Colonic mucosa (tissue), 4 donors: ENCODE data around the gene POU2F2. TPM values are rescaled to one million over a fixed set of nuclear protein-coding genes. Genes with fewer than 3 reads are reported as not detected.
"Not testable (repeated sequence)": the region's sequence is repeated elsewhere in the genome, so short reads cannot be mapped to it uniquely, and the experiment has no call there.

ENCODE experiments used
- DNase-seq: peaks from one replicate; pipeline ENCODE4 v3.0.0-alpha.2; 2020
- H3K27ac ChIP-seq: fragments of 200-600 bp; one replicate; pipeline ENCODE4 v1.8.0; 2021
- H3K27me3 ChIP-seq: fragments of 200-600 bp; one replicate; pipeline ENCODE4 v1.8.0; 2021
- H3K36me3 ChIP-seq: fragments of 200-600 bp; one replicate; pipeline ENCODE4 v1.8.0; 2021
- H3K4me1 ChIP-seq: fragments of 200-600 bp; one replicate; pipeline ENCODE4 v1.8.0; 2021; ENCODE audit warnings: mild to moderate bottlenecking
- H3K4me3 ChIP-seq: fragments of 200-600 bp; one replicate; pipeline ENCODE4 v1.8.0; 2021
- H3K9ac ChIP-seq, 2 donors: one replicate each; pipeline ENCODE4 v1.7.0; 2013; ENCODE audit warnings: control low read depth in 2 of 2, low read depth in 2 of 2, low read length in 2 of 2
- H3K9me3 ChIP-seq: fragments of 200-600 bp; one replicate; pipeline ENCODE4 v1.8.0; 2021
- CTCF ChIP-seq: fragments of 200-600 bp; IDR thresholded peaks from one replicate; pipeline ENCODE4 v1.8.0; 2022; ENCODE audit warnings: antibody characterized with exemption, mild to moderate bottlenecking
- intact Hi-C: fragments of 100-400 bp; cut with DNase I; formaldehyde crosslinking; loops from one replicate; pipeline ENCODE4 v1.14.1; 2022
- microRNA-seq: library from miRNA; unstranded; fragments of <30 nt; microRNA quantifications from one replicate; pipeline ENCODE4, GENCODE V29; 2019
- total RNA-seq, 2 donors: library from RNA; stranded (reverse); fragmentation: NEBNext Ultra II Directional in 1 of 2; extraction: Animal tissue kit (Norgen Biotek cat#: 25700) in 1 of 2; gene quantifications; one replicate each; pipeline ENCODE4 v1.2.1, GENCODE V29; 2021
- donor health status: healthy.
- donor health status: DM: no; HTN: no; CAD: no.
- donor health status: DM: no; HTN: no; CAD: no.

The POU2F2 gene
- total RNA-seq, 2 donors from 2014 or later, result 2.1 to 4.0 TPM

GRCh38 chr19:42042455-42043170 is 89.6 kb downstream of the POU2F2 start:
- no peaks in the 10 kb centered on the region for H3K4me1 ChIP-seq
- H3K27ac ChIP-seq, result no peak overlapping the region
- no peaks in the 10 kb centered on the region for H3K27me3 ChIP-seq
- no peak for TF ChIP-seq CTCF
- intact Hi-C loops, result no loop called here
- H3K36me3 ChIP-seq, result no peaks in the 10 kb centered on the region
- no peaks in the 10 kb centered on the region for H3K9me3 ChIP-seq
- no peak overlapping the region for H3K9ac ChIP-seq
- DNase-seq, result no peak
- H3K4me3 ChIP-seq, result no peak overlapping the region

- H3K4me3 ChIP-seq, H3K9ac ChIP-seq, intact Hi-C loops, H3K27me3 ChIP-seq, H3K4me1 ChIP-seq, H3K9me3 ChIP-seq, DNase-seq, H3K36me3 ChIP-seq, H3K27ac ChIP-seq: not testable (repeated sequence)
Measured at GRCh38 chr19:42040491-42040890, 91.8 kb downstream of the POU2F2 start.

- H3K9me3 ChIP-seq, result no peaks in the 10 kb centered on the region
- no peak for TF ChIP-seq CTCF
- H3K4me3 ChIP-seq, result no peak overlapping the region
- no peak overlapping the region for H3K27ac ChIP-seq
- no peak overlapping the region for H3K9ac ChIP-seq
- no peaks in the 10 kb centered on the region for H3K4me1 ChIP-seq
- no peak for DNase-seq
- intact Hi-C loops, result no loop called here
- no peaks in the 10 kb centered on the region for H3K36me3 ChIP-seq
- no peaks in the 10 kb centered on the region for H3K27me3 ChIP-seq
Measured at GRCh38 chr19:42040031-42040430, 92.2 kb downstream of the POU2F2 start.

GRCh38 chr19:42038666-42039065 is 93.6 kb downstream of the POU2F2 start:
- H3K4me1 ChIP-seq, result no peaks in the 10 kb centered on the region
- H3K27ac ChIP-seq, result no peak overlapping the region
- H3K36me3 ChIP-seq, result no peaks in the 10 kb centered on the region
- no peak overlapping the region for H3K9ac ChIP-seq
- no peaks in the 10 kb centered on the region for H3K27me3 ChIP-seq
- H3K4me3 ChIP-seq, result no peak overlapping the region
- no peaks in the 10 kb centered on the region for H3K9me3 ChIP-seq
- intact Hi-C loops, result no loop called here
- no peak for DNase-seq
- TF ChIP-seq CTCF, result no peak

- H3K4me3 ChIP-seq, result no peak overlapping the region
- no peak overlapping the region for H3K27ac ChIP-seq
- H3K27me3 ChIP-seq, result no peaks in the 10 kb centered on the region
- H3K9me3 ChIP-seq, result no peaks in the 10 kb centered on the region
- no peak overlapping the region for H3K9ac ChIP-seq
- no peaks in the 10 kb centered on the region for H3K36me3 ChIP-seq
- intact Hi-C loops, result no loop called here
- no peak for DNase-seq
- H3K4me1 ChIP-seq, result no peaks in the 10 kb centered on the region
- no peak for TF ChIP-seq CTCF
Measured at GRCh38 chr19:42037649-42038048, 94.6 kb downstream of the POU2F2 start.

Small RNAs within 50 kb of the gene (microRNA-seq; reads per million reads assigned to microRNA genes)
- gene MIR4323, result not detected

Other genes starting within 250 kb of the POU2F2 start
- 10 to 100 TPM; 64.1 to 98.7 TPM for gene ARHGEF1, start 249.3 kb downstream of the POU2F2 start, total RNA-seq
- gene ERFL, start 204.0 kb downstream of the POU2F2 start, total RNA-seq, result under 1 TPM; 0.42 to 0.47 TPM
- gene RABAC1, start 173.1 kb downstream of the POU2F2 start, total RNA-seq, result 100 to 1,000 TPM; 172 to 197 TPM
- gene ATP1A3, start 138.2 kb downstream of the POU2F2 start, total RNA-seq, result 1 to 10 TPM in 1 of 2 donors, under 1 TPM in 1; 0.35 to 1.9 TPM
- gene GRIK5, start 62.2 kb downstream of the POU2F2 start, total RNA-seq, result 1 to 10 TPM in 1 of 2 donors, under 1 TPM in 1; 0.62 to 2.3 TPM
- gene ZNF574, start 56.3 kb downstream of the POU2F2 start, total RNA-seq, result 10 to 100 TPM; 14.7 to 15.9 TPM
- gene DEDD2, start 85.2 kb upstream of the POU2F2 start, total RNA-seq, result 10 to 100 TPM; 27.0 to 33.8 TPM
- 10 to 100 TPM in 1 of 2 donors, 1 to 10 TPM in 1; 9.3 to 12.8 TPM for gene ZNF526, start 87.9 kb upstream of the POU2F2 start, total RNA-seq
- gene GSK3A, start 110.2 kb upstream of the POU2F2 start, total RNA-seq, result 10 to 100 TPM; 47.8 to 51.8 TPM
- gene ERF, start 122.7 kb upstream of the POU2F2 start, total RNA-seq, result 10 to 100 TPM; 46.7 to 57.3 TPM
- gene CIC, start 136.8 kb upstream of the POU2F2 start, total RNA-seq, result 10 to 100 TPM; 47.8 to 54.6 TPM
- 1 to 10 TPM in 1 of 2 donors, under 1 TPM in 1; 0.32 to 1.0 TPM for gene PRR19, start 169.7 kb upstream of the POU2F2 start, total RNA-seq
- gene PAFAH1B3, start 170.2 kb upstream of the POU2F2 start, total RNA-seq, result 10 to 100 TPM; 42.5 to 53.0 TPM
- gene TMEM145, start 180.9 kb upstream of the POU2F2 start, total RNA-seq, result under 1 TPM; 0.24 to 0.94 TPM
- 10 to 100 TPM; 13.4 to 16.5 TPM for gene MEGF8, start 193.2 kb upstream of the POU2F2 start, total RNA-seq